ENCODE measurements around the gene CATSPER3.
"Not testable (repeated sequence)": the region's sequence is repeated elsewhere in the genome, so short reads cannot be mapped to it uniquely, and the experiment has no call there.

The CATSPER3 gene

GRCh38 chr5:134969166-134969565 lies 1.5 kb downstream of the CATSPER3 start:
- DNase-seq (ENCODE audit: extremely low read depth in 1 of 2, low read depth in 1 of 2), result no peak

DNA sequence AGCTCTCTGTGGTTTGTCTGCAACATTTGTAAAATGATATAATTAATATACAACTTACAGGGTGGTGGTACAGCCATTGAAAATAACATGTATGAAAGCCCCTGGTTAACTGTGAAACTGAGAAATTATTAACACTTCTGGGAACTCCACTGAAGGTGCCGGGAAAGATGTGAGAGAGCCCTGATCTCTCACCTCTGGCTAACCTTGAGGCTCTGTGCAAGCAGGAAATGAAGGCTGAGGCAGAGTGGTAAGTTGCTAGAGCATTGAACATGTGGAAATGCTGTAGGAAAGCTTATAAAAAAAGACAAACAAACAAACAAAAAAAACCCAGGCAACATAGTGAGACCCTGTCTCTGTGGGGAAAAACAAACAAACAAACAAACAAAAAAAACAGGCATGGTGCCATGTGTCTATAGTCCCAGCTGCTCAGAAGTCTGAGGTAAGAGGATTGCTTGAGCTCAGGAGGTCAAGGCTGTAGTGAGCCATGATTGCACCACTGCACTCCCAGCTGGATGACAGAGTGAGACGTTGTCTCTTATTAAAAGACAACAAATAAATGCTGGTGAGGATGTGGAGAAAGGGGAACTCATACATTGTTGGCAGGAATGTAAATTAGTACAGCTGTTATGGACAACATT lies 7.5 kb downstream of the CATSPER3 start:
- no peak for DNase-seq (ENCODE audit: extremely low read depth in 1 of 2, low read depth in 1 of 2)

GRCh38 chr5:134975843-134976242 lies 8.1 kb downstream of the CATSPER3 start:
- no peak for DNase-seq (ENCODE audit: extremely low read depth in 1 of 2, low read depth in 1 of 2)

- DNase-seq (ENCODE audit: extremely low read depth in 1 of 2, low read depth in 1 of 2), result no peak
Measured at GRCh38 chr5:134976841-134977240, 9.1 kb downstream of the CATSPER3 start.

DNA sequence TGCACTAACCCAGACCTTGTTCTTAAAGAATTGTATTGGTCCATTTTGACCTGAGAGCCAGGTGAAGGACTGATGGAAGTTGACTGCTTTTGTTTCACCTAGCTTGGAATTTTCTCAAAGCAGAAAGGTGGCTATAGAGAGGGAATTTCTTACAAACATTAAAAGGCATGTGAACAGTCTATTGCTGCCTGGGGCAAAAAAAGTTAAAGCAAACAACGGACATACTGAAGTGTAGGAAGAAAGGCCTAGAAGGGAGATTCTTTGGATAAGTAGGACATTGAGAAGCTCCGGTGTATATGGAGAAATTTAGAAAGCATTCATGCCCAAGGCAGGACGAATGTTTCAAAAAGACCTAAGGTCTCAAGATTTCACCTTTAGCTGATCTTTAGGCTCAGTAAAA lies 11.7 kb downstream of the CATSPER3 start:
- DNase-seq (ENCODE audit: extremely low read depth in 1 of 2, low read depth in 1 of 2), result no peak

DNA sequence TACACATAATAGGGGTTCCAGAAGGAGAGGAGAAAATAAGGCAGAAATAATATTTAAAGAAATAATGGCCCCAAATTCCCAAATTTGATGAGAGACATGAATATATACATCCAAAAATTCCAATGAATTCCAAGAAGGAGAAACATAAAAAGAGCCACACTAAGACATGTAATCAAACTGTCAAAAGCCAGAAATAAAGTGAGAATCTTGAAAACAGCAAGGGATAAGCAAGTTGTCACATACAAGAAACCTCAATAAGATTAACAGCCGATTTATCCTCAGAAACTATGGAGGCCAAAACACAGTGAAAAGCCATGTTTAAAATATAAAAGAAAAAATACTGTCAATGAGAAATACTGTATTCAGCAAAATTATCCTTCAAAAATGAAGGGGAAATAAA lies 14.5 kb downstream of the CATSPER3 start:
- no peak for DNase-seq (ENCODE audit: extremely low read depth in 1 of 2, low read depth in 1 of 2)

DNA sequence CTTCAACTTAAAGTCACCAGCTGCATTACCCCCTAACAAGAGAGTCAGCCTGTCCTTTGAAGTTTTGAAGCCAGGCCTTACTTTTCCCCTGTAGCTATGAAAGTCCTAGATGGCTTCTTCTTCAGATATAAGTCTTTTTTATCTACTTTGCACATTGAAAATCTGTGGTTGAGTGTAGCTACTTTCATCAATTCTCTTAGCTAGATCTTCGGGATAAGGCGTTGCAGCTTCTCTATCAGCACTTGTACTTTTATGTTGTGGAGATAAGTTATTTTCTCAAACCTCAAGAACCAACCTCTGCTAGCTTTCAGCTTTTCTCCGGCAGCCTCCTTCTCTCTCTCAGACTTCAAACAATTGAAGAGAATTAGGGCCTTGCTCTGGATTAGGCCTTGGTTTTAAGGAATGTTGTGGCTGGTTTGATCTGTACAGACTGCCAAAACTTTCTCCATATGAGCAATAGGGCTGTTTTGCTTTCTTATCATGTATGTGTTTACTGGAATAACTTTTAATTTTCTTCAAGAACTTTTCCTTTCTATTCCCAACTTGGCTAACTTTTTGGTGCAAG lies 21.6 kb downstream of the CATSPER3 start:
- DNase-seq (ENCODE audit: extremely low read depth in 1 of 2, low read depth in 1 of 2), result no peak

DNA sequence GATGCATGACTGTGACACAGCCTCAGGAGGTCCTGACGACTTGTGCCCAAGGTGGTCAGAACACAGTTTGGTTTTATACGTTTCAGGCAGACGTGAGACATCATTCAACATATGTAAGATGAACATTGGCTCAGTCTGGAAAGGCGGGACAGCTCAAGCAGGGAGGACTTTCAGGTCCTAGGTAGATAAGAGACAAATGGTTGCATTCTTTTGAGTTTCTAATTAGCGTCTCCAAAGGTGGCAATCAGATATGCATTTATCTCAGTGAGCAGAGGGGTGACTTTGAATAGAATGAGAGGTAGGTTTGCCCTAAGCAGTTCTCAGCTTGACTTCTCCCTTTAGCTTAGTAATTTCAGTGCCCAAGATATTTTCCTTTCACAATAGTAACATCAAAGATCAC lies 22.5 kb downstream of the CATSPER3 start:
- DNase-seq (ENCODE audit: extremely low read depth in 1 of 2, low read depth in 1 of 2), result not testable (repeated sequence)

DNA sequence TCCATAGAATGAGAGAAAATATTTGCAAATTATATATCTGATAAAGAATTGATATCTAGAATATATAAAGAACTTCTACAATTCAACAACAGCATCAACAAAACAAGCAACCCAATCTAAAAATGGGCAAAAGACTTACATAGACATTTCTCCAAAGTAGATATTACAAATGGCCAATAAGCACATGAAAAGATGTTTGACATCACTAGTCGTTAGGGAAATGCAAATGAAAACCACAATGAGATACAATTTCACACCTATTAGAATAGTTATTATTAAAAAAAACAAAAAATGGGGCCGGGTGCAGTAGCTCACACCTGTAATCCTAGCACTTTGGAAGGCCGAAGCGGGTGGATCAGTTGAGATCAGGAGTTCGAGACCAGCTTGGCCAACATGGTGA lies 24.4 kb downstream of the CATSPER3 start:
- no peak for DNase-seq (ENCODE audit: extremely low read depth in 1 of 2, low read depth in 1 of 2)

- no peak for DNase-seq (ENCODE audit: extremely low read depth in 1 of 2, low read depth in 1 of 2)
Measured at GRCh38 chr5:134993161-134993560, 25.5 kb downstream of the CATSPER3 start.

DNA sequence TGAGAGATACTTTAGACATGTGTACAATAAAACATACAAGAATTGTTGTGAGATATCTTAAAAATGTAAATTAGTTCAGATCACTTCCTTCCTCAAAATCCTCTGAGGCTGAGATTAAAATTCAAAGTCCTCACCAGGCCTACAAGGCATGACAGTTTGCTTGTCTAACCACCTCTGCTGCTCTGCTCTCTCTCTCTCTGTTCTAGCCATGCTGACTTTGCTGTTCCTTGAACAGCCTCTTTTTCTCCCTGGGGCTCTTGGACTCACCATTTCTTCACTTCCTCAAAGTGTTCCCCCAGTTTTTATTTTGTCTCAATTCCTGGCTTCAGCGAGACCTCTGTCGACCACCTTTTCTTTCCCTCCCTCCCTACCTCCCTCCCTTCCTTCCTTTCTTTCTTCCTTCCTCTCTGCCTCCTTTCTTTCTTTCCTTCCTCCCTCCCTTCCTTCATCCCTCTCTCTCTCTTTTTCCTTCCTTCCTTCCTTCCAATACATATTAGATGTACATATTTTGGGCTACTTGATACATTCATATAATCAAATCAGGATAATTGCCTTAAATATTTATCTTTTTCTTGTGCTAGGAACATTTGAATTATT lies 27.0 kb downstream of the CATSPER3 start:
- DNase-seq (ENCODE audit: extremely low read depth in 1 of 2, low read depth in 1 of 2), result no peak

GRCh38 chr5:134995850-134996402 lies 28.2 kb downstream of the CATSPER3 start:
- no peak for DNase-seq (ENCODE audit: extremely low read depth in 1 of 2, low read depth in 1 of 2)

DNA sequence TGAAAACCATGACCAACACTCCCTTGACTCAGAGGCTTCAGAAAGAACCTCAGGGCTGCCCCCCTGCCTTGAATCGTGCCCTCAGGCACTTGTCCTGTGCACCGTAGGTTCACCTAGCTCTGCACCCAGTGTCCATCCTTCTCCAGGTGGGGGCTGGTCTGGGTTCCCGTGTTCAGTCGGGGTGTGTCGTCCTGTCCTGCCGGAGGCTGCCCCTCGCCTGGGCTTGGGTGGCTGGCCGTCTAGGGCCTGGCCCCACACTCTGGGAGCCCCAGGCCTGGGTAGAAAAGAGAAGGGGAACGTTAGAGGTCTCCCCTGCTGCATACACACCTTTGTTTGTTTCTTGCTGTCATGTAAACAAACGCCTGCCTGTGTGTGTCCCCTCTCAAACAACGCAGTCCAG lies 29.3 kb downstream of the CATSPER3 start:
- no peak for DNase-seq (ENCODE audit: extremely low read depth in 1 of 2, low read depth in 1 of 2)

DNA sequence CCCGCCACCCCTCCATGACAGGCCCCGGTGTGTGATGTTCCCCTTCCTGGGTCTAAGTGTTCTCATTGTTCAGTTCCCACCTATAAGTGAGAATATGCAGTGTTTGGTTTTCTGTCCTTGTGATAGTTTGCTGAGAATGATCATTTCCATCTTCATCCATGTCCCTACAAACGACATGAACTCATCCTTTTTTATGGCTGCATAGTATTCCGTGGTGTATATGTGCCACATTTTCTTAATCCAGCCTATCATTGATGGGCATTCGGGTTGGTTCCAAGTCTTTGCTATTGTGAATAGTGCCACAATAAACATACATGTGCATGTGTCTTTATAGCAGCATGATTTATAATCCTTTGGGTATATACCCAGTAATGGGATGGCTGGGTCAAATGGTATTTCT lies 30.4 kb downstream of the CATSPER3 start:
- DNase-seq (ENCODE audit: extremely low read depth in 1 of 2, low read depth in 1 of 2), result not testable (repeated sequence)

DNA sequence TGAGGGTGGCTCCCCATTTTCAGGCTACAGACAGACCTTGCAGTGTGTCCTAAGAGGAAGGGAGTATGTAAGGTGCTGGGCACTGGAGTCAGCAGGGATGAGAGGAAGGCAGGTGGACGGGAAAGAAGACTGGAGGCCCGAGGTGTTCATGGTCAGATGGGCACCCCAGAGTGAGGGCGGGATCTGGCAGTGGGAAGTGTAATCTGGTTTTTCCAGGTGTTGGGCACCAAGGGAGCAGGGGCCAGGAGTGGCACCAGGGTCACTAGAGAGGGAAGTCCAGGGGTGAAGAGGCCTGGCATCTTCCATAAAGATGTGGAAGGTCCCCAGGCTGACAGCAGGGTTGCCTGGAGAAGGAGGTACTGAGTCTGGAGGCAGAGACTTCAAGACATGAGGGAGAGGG lies 36.7 kb downstream of the CATSPER3 start:
- DNase-seq (ENCODE audit: extremely low read depth in 1 of 2, low read depth in 1 of 2), result no peak

DNA sequence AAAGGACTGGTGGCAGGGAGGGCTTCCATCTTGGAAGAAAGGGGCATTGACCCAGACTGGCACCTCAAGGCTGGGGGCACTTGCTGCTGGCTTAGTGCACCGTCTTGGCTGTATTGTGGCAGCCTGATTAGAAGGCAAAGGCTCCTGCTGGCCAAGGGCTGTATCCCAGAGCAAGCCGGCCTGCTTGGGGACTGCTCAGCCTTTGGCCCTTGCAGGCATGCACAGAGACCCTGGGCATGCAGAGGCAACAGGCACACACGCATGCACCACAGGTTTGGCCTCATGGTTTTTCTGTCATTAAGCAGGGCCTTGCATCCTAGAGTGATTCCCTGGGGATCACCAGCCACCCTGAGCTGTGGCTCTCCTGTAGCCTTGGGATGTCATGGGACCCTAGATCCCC lies 37.4 kb downstream of the CATSPER3 start:
- DNase-seq (ENCODE audit: extremely low read depth in 1 of 2, low read depth in 1 of 2), result no peak

DNA sequence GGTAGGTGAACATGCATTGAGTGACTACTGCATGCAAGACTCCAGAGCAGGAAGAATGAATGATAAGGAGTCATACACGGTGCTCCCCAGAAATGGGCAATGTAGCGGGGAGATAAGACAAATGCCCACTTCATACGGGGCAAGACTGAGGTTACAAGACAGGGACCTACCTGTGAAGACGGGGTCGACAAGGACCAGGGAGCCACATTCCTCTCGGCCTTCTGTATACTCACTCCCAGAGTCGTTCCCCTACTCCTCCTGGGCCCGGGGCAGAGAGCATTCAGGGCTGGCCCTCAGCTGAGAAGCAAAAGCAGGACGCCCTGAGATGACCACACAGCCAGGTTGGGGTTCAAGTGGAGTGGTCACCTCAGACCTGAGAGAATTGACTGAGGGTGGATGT lies 39.6 kb downstream of the CATSPER3 start:
- DNase-seq (ENCODE audit: extremely low read depth in 1 of 2, low read depth in 1 of 2), result no peak

DNA sequence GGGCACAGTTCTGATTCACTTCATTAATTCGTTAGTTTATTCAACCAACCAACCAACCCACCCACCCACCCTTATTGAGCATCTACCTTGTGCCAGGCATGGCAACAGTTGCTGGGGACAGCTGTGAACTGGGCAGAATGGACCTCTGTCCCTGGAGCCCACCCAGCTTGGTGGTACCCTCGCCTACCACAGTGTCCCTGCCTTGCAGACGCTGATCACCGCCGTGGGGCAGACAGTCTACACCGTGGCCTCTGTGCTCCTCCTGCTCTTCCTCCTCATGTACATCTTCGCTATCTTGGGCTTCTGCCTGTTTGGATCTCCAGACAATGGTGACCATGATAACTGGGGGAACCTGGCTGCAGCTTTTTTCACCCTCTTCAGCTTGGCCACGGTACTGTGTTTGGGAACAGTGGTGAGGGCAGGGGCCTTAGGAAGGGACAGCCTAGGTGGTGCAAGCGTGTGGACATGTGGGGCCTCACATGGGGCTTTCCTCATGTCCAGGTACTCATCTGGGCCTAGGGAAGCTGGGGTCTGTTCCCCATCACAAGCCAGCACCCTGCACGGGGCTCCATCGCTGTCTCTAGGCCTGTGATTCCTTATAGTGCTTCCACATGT lies 40.1 kb downstream of the CATSPER3 start:
- no peak for DNase-seq (ENCODE audit: extremely low read depth in 1 of 2, low read depth in 1 of 2)

DNA sequence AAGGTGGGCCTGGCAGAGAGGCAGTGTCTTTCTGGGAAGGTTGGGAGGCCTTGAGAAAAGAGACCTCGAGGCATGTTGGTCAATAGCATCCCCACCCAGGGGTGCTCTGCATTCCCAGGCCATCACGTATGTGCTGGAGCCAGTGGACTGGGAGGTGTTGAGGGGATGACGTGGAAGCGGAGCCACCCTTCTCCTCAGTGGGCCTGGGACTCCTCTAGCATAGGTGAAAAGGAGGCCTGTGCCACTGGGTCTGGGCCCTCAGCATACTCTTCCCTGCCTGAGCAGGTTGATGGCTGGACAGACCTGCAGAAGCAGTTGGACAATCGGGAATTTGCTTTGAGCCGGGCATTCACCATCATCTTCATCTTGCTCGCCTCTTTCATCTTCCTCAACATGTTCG lies 40.8 kb downstream of the CATSPER3 start:
- no peak for DNase-seq (ENCODE audit: extremely low read depth in 1 of 2, low read depth in 1 of 2)

- DNase-seq (ENCODE audit: extremely low read depth in 1 of 2, low read depth in 1 of 2), result no peak
Measured at GRCh38 chr5:135008981-135009735, 41.5 kb downstream of the CATSPER3 start.

Measured in stimulated activated CD8-positive, alpha-beta memory T cell treated with anti-CD3 and anti-CD28 coated beads, Interleukin-7, amount 100 ng/mL, for 48 hours (primary cell).